A673 (cell line): ENCODE measurements around the gene MAML3. TPM values are rescaled to one million over a fixed set of nuclear protein-coding genes. Genes with fewer than 3 reads are reported as not detected.

Experiments used
- BruUV-seq: library from RNA; stranded (reverse); fragments of 400-500 nt; replicated peaks from 2 replicates; lab custom pipeline; 2021; lab: Mats Ljungman, UMichigan
- CTCF ChIA-PET: fragments of 300-600 bp; sonication (Branson Sonifier 250); formaldehyde crosslinking; loops from one replicate; lab custom pipeline; 2022; ENCODE audit warnings: antibody characterized with exemption; lab: Charles Lee
- POLR2A ChIA-PET: fragments of 300-600 bp; sonication (Branson Sonifier 250); formaldehyde crosslinking; loops from one replicate; lab custom pipeline; 2022; ENCODE audit warnings: antibody characterized with exemption; ENCODE audit not compliant: low non-redundant PET; lab: Charles Lee
- DNase-seq: peaks from one replicate; pipeline ENCODE4 v3.0.0-alpha.2; 2015; ENCODE audit warnings: low spot score
- H3K27ac ChIP-seq: fragments of 200-600 bp; sonication (generic); 2 replicates; pipeline ENCODE4 v1.5.1; 2016; ENCODE audit warnings: mixed run types, low read depth, mild to moderate bottlenecking, mixed read lengths, antibody characterized with exemption, low read length; ENCODE audit not compliant: poor library complexity, severe bottlenecking
- H3K27me3 ChIP-seq: fragments of 200-600 bp; sonication (generic); replicated peaks from 2 replicates; pipeline ENCODE4 v1.6.1; 2017; ENCODE audit warnings: mixed run types, low read depth, mild to moderate bottlenecking, mixed read lengths, antibody characterized with exemption, low read length; ENCODE audit not compliant: insufficient read depth, poor library complexity
- H3K36me3 ChIP-seq: fragments of 200-600 bp; sonication (generic); 2 replicates; pipeline ENCODE4 v1.6.1; 2016; ENCODE audit warnings: mixed run types, mild to moderate bottlenecking, mixed read lengths, antibody characterized with exemption, low read length; ENCODE audit not compliant: insufficient read depth, poor library complexity, severe bottlenecking
- H3K4me1 ChIP-seq: fragments of 200-600 bp; sonication (generic); 2 replicates; pipeline ENCODE4 v1.6.1; 2017; ENCODE audit warnings: mixed run types, mild to moderate bottlenecking, mixed read lengths, antibody characterized with exemption, low read length; ENCODE audit not compliant: insufficient read depth, poor library complexity, severe bottlenecking
- H3K4me3 ChIP-seq: fragments of 200-600 bp; sonication (generic); 2 replicates; pipeline ENCODE4 v1.5.1; 2016; ENCODE audit warnings: low read depth, mixed run types, mild to moderate bottlenecking, mixed read lengths, low read length; ENCODE audit not compliant: poor library complexity, severe bottlenecking
- H3K9me3 ChIP-seq: fragments of 200-600 bp; sonication (generic); 2 replicates; pipeline ENCODE4 v1.6.1; 2016; ENCODE audit warnings: mixed run types, low read depth, mild to moderate bottlenecking, mixed read lengths, antibody characterized with exemption, low read length; ENCODE audit not compliant: poor library complexity, severe bottlenecking
- CTCF ChIP-seq: fragments of 300-800, 200-600 bp; sonication (generic); conservative IDR thresholded peaks from 2 replicates; pipeline ENCODE4 v1.5.1; 2017; ENCODE audit warnings: low read depth, mild to moderate bottlenecking, antibody characterized with exemption, low read length, moderate library complexity, mixed read lengths
- EZH2 ChIP-seq: fragments of 200-600 bp; sonication (generic); IDR thresholded peaks from 2 replicates; pipeline ENCODE4 v1.6.1; 2017; ENCODE audit warnings: borderline replicate concordance, low read depth, mild to moderate bottlenecking, mixed read lengths, antibody characterized with exemption, low read length; ENCODE audit not compliant: poor library complexity, severe bottlenecking
- intact Hi-C: fragments of 100-400 bp; cut with micrococcal nuclease; formaldehyde crosslinking; loops from one replicate; pipeline ENCODE4 v1.10.0; 2022; ENCODE audit not compliant: unreplicated experiment
- total RNA-seq: library from RNA; stranded (reverse); gene quantifications from 2 replicates; pipeline ENCODE4 v1.2.3, GENCODE V29; 2021

The MAML3 gene
- total RNA-seq, 1 experiment from 2014 or later, result 3.7 TPM

GRCh38 chr4:140047786-140048185 lies 106.2 kb downstream of the MAML3 start:
- Histone ChIP-seq H3K36me3 (no peaks in the 10 kb centered on the region), H3K27ac (no peak overlapping the region), H3K4me1 (peaks cover 11% of the 10 kb centered on the region), H3K27me3 (no peaks in the 10 kb centered on the region), H3K9me3 (no peaks in the 10 kb centered on the region), H3K4me3 (no peak overlapping the region)
- CTCF ChIA-PET, result no interaction called here
- DNase-seq, result no peak
- POLR2A ChIA-PET, result no interaction called here
- BruUV-seq, result no TSS peak
- intact Hi-C loops, result no loop called here
- TF ChIP-seq CTCF (no peak), EZH2 (no peak)

- DNase-seq, result no peak
- ChIA-PET POLR2A (no interaction called here), CTCF (no interaction called here)
- BruUV-seq, result no TSS peak
- H3K4me1 ChIP-seq, result peaks cover 11% of the 10 kb centered on the region
- H3K27ac ChIP-seq, result no peak overlapping the region
- no peak overlapping the region for H3K4me3 ChIP-seq
- no peaks in the 10 kb centered on the region for H3K36me3 ChIP-seq
- H3K27me3 ChIP-seq, result no peaks in the 10 kb centered on the region
- no peaks in the 10 kb centered on the region for H3K9me3 ChIP-seq
- intact Hi-C loops, result no loop called here
- TF ChIP-seq EZH2 (no peak), CTCF (no peak)
Measured at GRCh38 chr4:140047017-140047640, 106.9 kb downstream of the MAML3 start.

GRCh38 chr4:140046543-140046942 lies 107.4 kb downstream of the MAML3 start:
- TF ChIP-seq EZH2 (no peak), CTCF (no peak)
- Histone ChIP-seq H3K27ac (no peak overlapping the region), H3K4me3 (no peak overlapping the region), H3K27me3 (no peaks in the 10 kb centered on the region), H3K36me3 (no peaks in the 10 kb centered on the region), H3K9me3 (no peaks in the 10 kb centered on the region), H3K4me1 (peaks cover 11% of the 10 kb centered on the region)
- POLR2A ChIA-PET, result no interaction called here
- CTCF ChIA-PET, result no interaction called here
- intact Hi-C loops, result no loop called here
- no TSS peak for BruUV-seq
- no peak for DNase-seq
